HG02973 (cell line): ENCODE data around the gene GRIK3.
"Not testable (repeated sequence)": the region's sequence is repeated elsewhere in the genome, so short reads cannot be mapped to it uniquely, and the experiment has no call there.

Source experiments
- ATAC-seq: cut with Tn5 transposase; IDR thresholded peaks from one replicate; pipeline ENCODE4 v1.9.1; 2021; ENCODE audit warnings: moderate library complexity; ENCODE audit not compliant: unreplicated experiment

The GRIK3 gene

GRCh38 chr1:36911561-36912364, 122.6 kb downstream of the GRIK3 start:
- ATAC-seq = no peak

GRCh38 chr1:36910886-36911540, 123.3 kb downstream of the GRIK3 start:
- no peak for ATAC-seq

- ATAC-seq = no peak
These were observed 124.2 kb downstream of the GRIK3 start for GRCh38 chr1:36909946-36910725.

GRCh38 chr1:36909359-36909758, 125.0 kb downstream of the GRIK3 start:
- ATAC-seq = not testable (repeated sequence)

GRCh38 chr1:36908096-36908495, 126.2 kb downstream of the GRIK3 start:
- no peak for ATAC-seq

GRCh38 chr1:36906555-36906954, 127.8 kb downstream of the GRIK3 start:
- no peak for ATAC-seq

GRCh38 chr1:36905941-36906340, 128.4 kb downstream of the GRIK3 start:
- ATAC-seq = no peak

GRCh38 chr1:36900128-36900527, 134.2 kb downstream of the GRIK3 start:
- ATAC-seq = no peak

- not testable (repeated sequence) for ATAC-seq
These were observed 136.5 kb downstream of the GRIK3 start for GRCh38 chr1:36897813-36898212.

GRCh38 chr1:36894824-36895223, 139.5 kb downstream of the GRIK3 start:
- no peak for ATAC-seq

- no peak for ATAC-seq
These were observed 143.5 kb downstream of the GRIK3 start for GRCh38 chr1:36890776-36891175.

GRCh38 chr1:36889478-36890226, 144.7 kb downstream of the GRIK3 start:
- no peak for ATAC-seq

- no peak for ATAC-seq
These were observed 145.4 kb downstream of the GRIK3 start for GRCh38 chr1:36888811-36889477.

GRCh38 chr1:36885540-36886357, 148.6 kb downstream of the GRIK3 start:
- ATAC-seq = no peak

- no peak for ATAC-seq
These were observed 149.5 kb downstream of the GRIK3 start for GRCh38 chr1:36884801-36885200.

GRCh38 chr1:36884029-36884701, 150.2 kb downstream of the GRIK3 start:
- no peak for ATAC-seq

GRCh38 chr1:36883315-36883949, 150.9 kb downstream of the GRIK3 start:
- ATAC-seq = no peak

GRCh38 chr1:36882536-36883285, 151.6 kb downstream of the GRIK3 start:
- no peak for ATAC-seq
